OCI-LY7 (cell line): ENCODE results near the gene PAGR1.

ENCODE experiments used
- EZH2phosphoT487 ChIP-seq: fragments of 200-600 bp; sonication (generic); IDR thresholded peaks from 2 replicates; pipeline ENCODE4 v1.6.1; 2018; ENCODE audit warnings: low read depth, borderline replicate concordance, mild to moderate bottlenecking, mixed run types, antibody characterized with exemption, low read length, moderate library complexity, mixed read lengths
- TF ChIP-seq, protein P1 (sequence below): fragments of 200-600 bp; sonication (generic); conservative IDR thresholded peaks from 2 replicates; pipeline ENCODE4 v1.5.1; 2014; ENCODE audit warnings: mild to moderate bottlenecking, antibody characterized with exemption, low read length, moderate library complexity, mixed read lengths

GRCh38 chr16:29812754-29813643, 3.0 kb upstream of the PAGR1 start:
- TF ChIP-seq, protein P1, sequence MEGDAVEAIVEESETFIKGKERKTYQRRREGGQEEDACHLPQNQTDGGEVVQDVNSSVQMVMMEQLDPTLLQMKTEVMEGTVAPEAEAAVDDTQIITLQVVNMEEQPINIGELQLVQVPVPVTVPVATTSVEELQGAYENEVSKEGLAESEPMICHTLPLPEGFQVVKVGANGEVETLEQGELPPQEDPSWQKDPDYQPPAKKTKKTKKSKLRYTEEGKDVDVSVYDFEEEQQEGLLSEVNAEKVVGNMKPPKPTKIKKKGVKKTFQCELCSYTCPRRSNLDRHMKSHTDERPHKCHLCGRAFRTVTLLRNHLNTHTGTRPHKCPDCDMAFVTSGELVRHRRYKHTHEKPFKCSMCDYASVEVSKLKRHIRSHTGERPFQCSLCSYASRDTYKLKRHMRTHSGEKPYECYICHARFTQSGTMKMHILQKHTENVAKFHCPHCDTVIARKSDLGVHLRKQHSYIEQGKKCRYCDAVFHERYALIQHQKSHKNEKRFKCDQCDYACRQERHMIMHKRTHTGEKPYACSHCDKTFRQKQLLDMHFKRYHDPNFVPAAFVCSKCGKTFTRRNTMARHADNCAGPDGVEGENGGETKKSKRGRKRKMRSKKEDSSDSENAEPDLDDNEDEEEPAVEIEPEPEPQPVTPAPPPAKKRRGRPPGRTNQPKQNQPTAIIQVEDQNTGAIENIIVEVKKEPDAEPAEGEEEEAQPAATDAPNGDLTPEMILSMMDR, result no peak
- no peak for TF ChIP-seq EZH2phosphoT487
